GM23338 (cell line): ENCODE measurements around the gene GPR152. TPM values are rescaled to one million over a fixed set of nuclear protein-coding genes. Genes with fewer than 3 reads are reported as not detected.

Experiments
- ATAC-seq: fragments of 200-7000 bp; cut with Tn5 transposase; 3 replicates; pipeline ENCODE4 v1.9.1; 2020
- DNase-seq: peaks from one replicate; pipeline ENCODE4 v3.0.0-alpha.2; 2015; ENCODE audit warnings: low spot score
- H2AFZ ChIP-seq: fragments of 200-600 bp; sonication (generic); 2 replicates; pipeline ENCODE4 v1.8.0; 2016; ENCODE audit warnings: antibody characterized with exemption, mild to moderate bottlenecking, moderate library complexity
- H3F3A ChIP-seq: fragments of 200-600 bp; sonication (generic); replicated peaks from 2 replicates; pipeline ENCODE4 v1.8.0; 2017; ENCODE audit warnings: antibody characterized with exemption, mixed run types, low read depth
- H3K27ac ChIP-seq: fragments of 200-600 bp; sonication (generic); 2 replicates; pipeline ENCODE4 v1.6.1; 2016; ENCODE audit warnings: low read depth
- H3K27me3 ChIP-seq: fragments of 200-600 bp; sonication (generic); 2 replicates; pipeline ENCODE4 v1.8.0; 2016; ENCODE audit warnings: mild to moderate bottlenecking, mixed run types, moderate library complexity; ENCODE audit not compliant: insufficient read depth
- H3K36me3 ChIP-seq: fragments of 200-600 bp; sonication (generic); 2 replicates; pipeline ENCODE4 v1.8.0; 2016; ENCODE audit warnings: mild to moderate bottlenecking; ENCODE audit not compliant: insufficient read depth
- H3K4me1 ChIP-seq: fragments of 200-600 bp; sonication (generic); 2 replicates; pipeline ENCODE4 v1.8.0; 2016; ENCODE audit warnings: mild to moderate bottlenecking, moderate library complexity; ENCODE audit not compliant: insufficient read depth
- H3K4me2 ChIP-seq: fragments of 200-600 bp; sonication (generic); 2 replicates; pipeline ENCODE4 v1.7.1; 2017; ENCODE audit warnings: mixed run types
- H3K4me3 ChIP-seq: fragments of 200-600 bp; sonication (generic); 2 replicates; pipeline ENCODE4 v1.6.1; 2016; ENCODE audit warnings: mixed run types
- H3K79me2 ChIP-seq: fragments of 200-600 bp; sonication (generic); replicated peaks from 2 replicates; pipeline ENCODE4 v1.8.0; 2017; ENCODE audit warnings: mild to moderate bottlenecking; ENCODE audit not compliant: insufficient read depth
- H3K9me2 ChIP-seq: fragments of 200-600 bp; sonication (generic); 2 replicates; pipeline ENCODE4 v1.8.0; 2017; ENCODE audit not compliant: insufficient read depth
- H4K20me1 ChIP-seq: fragments of 200-600 bp; sonication (generic); replicated peaks from 2 replicates; pipeline ENCODE4 v1.8.0; 2017; ENCODE audit warnings: mild to moderate bottlenecking; ENCODE audit not compliant: insufficient read depth
- H3K27ac Mint-ChIP-seq: 2 replicates; pipeline ENCODE4 v1.8.0; 2020; ENCODE audit warnings: inconsistent platforms, mild to moderate bottlenecking, moderate library complexity, mixed read lengths
- H3K27me3 Mint-ChIP-seq: 3 replicates; pipeline ENCODE4 v1.8.0; 2022; ENCODE audit warnings: low read depth, mild to moderate bottlenecking, moderate library complexity, mixed read lengths, inconsistent platforms; ENCODE audit not compliant: insufficient read depth, poor library complexity
- H3K36me3 Mint-ChIP-seq: 3 replicates; pipeline ENCODE4 v1.8.0; 2021; ENCODE audit warnings: low read depth, mild to moderate bottlenecking, inconsistent platforms, moderate library complexity, mixed read lengths
- H3K4me1 Mint-ChIP-seq: 3 replicates; pipeline ENCODE4 v1.8.0; 2020; ENCODE audit warnings: mild to moderate bottlenecking, inconsistent platforms, mixed read lengths
- H3K4me3 Mint-ChIP-seq: 3 replicates; pipeline ENCODE4 v1.8.0; 2021; ENCODE audit warnings: moderate library complexity, mild to moderate bottlenecking, inconsistent platforms, mixed read lengths
- H3K9me3 Mint-ChIP-seq: 3 replicates; pipeline ENCODE4 v1.8.0; 2020; ENCODE audit warnings: moderate library complexity, mild to moderate bottlenecking, inconsistent platforms, mixed read lengths
- CREB1 ChIP-seq: fragments of 250-450 bp; sonication (Bioruptor Pico); IDR thresholded peaks from 2 replicates; pipeline ENCODE4 v1.5.0; 2020; ENCODE audit warnings: low read depth, mild to moderate bottlenecking, moderate library complexity
- ETS1 ChIP-seq: IDR thresholded peaks from 2 replicates; pipeline ENCODE4 v1.6.1; 2016; ENCODE audit warnings: antibody characterized with exemption
- EZH2 ChIP-seq: fragments of 200-600 bp; sonication (generic); IDR thresholded peaks from one replicate; pipeline ENCODE4 v1.8.0; 2017; ENCODE audit warnings: antibody characterized with exemption, mild to moderate bottlenecking, low read depth; ENCODE audit not compliant: unreplicated experiment
- EZH2phosphoT487 ChIP-seq: fragments of 200-600 bp; sonication (generic); IDR thresholded peaks from one replicate; pipeline ENCODE4 v1.8.1; 2018; ENCODE audit warnings: antibody characterized with exemption; ENCODE audit not compliant: unreplicated experiment
- JUNB ChIP-seq: IDR thresholded peaks from one replicate; pipeline ENCODE4 v1.6.1; 2016; ENCODE audit warnings: antibody characterized with exemption; ENCODE audit not compliant: unreplicated experiment
- NANOG ChIP-seq: IDR thresholded peaks from 2 replicates; pipeline ENCODE4 v1.6.1; 2016; ENCODE audit warnings: antibody characterized with exemption, borderline replicate concordance
- POLR2AphosphoS5 ChIP-seq: IDR thresholded peaks from 2 replicates; pipeline ENCODE4 v1.6.1; 2016; ENCODE audit warnings: antibody characterized with exemption, low read depth
- STAT1 ChIP-seq: IDR thresholded peaks from one replicate; pipeline ENCODE4 v1.6.1; 2016; ENCODE audit warnings: antibody characterized with exemption; ENCODE audit not compliant: unreplicated experiment
- ZNF114 ChIP-seq: fragments of 250-450 bp; sonication (Bioruptor Pico); IDR thresholded peaks from 2 replicates; pipeline ENCODE4 v1.5.0; 2020; ENCODE audit warnings: mild to moderate bottlenecking, moderate library complexity
- ZNF331 ChIP-seq: fragments of 250-450 bp; sonication (Bioruptor Pico); IDR thresholded peaks from 2 replicates; pipeline ENCODE4 v1.5.0; 2020; ENCODE audit warnings: low read depth, mild to moderate bottlenecking, moderate library complexity
- polyA plus RNA-seq: library from polyadenylated mRNA; unstranded; fragments of >200 nt; fragmentation: Nextera tagmentation; extraction: Ambion mirVana; gene quantifications from 2 replicates; pipeline ENCODE4 v1.2.1, GENCODE V29; 2016
- total RNA-seq: library from RNA; depleted of rRNA; stranded (reverse); fragments of >200 nt; shearing (Covaris generic); gene quantifications from 2 replicates; pipeline ENCODE4 v1.2.3, GENCODE V29; 2014
- TF ChIP-seq, protein P1 (sequence below): IDR thresholded peaks from one replicate; pipeline ENCODE4 v1.6.1; 2018; ENCODE audit warnings: antibody characterized with exemption; ENCODE audit not compliant: unreplicated experiment
- TF ChIP-seq, protein P2 (sequence below): fragments of 250-450 bp; sonication (Bioruptor Pico); IDR thresholded peaks from 2 replicates; pipeline ENCODE4 v1.5.0; 2020; ENCODE audit warnings: mild to moderate bottlenecking, moderate library complexity

Gene GPR152
- total and polyA plus RNA-seq, 2 experiments from 2014 or later: not detected

DNA sequence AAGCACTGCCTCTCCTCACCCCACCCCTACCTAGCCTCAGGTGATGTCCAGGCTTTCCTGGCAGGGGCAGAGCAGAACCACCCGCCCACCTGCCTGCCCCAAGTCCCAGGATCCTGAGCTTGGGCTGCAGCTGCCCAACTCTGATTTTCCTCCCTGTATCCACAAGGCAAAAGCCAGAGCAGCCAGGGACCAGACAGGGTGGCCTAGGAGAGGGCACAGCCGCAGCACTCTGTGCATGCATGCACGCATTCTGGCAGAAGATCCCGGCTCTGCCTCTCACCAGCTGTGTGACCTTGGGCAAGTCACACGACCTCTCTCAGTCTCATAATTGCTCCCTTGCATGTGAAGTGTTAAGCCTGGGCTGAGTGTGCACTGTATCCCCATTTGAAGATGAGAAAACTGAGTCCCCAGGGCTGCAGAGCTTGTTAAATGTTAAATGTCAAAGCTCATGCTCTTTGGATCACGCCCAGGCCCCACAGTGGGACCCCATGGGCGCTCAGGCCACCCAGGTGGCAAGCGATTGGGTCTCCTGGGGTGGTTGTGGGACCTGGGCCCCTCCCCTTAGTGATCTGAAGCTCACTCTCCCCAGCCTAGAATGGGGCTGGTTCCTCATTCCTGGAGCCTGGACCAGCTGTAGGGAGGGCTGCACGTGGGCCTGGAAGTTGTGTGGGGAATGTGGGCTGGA lies 39.9 kb downstream of the GPR152 start:
- Mint-ChIP-seq H3K36me3 (no peaks in the 10 kb centered on the region), H3K27ac (no peak overlapping the region), H3K9me3 (no peaks in the 10 kb centered on the region), H3K27me3 (peaks cover 33% of the 10 kb centered on the region), H3K4me1 (peaks cover 29% of the 10 kb centered on the region), H3K4me3 (no peak overlapping the region)
- TF ChIP-seq CREB1 (no peak), ZNF331 (no peak)
- no peaks in the 10 kb centered on the region for H3K36me3 ChIP-seq
- no peaks in the 10 kb centered on the region for H3K79me2 ChIP-seq
- peaks cover 11% of the 10 kb centered on the region; the same call in 1 of the 2 replicates for H3K27me3 ChIP-seq
- ATAC-seq (no peak), DNase-seq (no peak)
- H3K4me1 ChIP-seq: peaks cover 15% of the 10 kb centered on the region; the same call in 1 of the 2 replicates
- H2AFZ ChIP-seq: no peak overlapping the region
- no peaks in the 10 kb centered on the region for H3K9me2 ChIP-seq
- H3K27ac ChIP-seq: no peak overlapping the region
- H4K20me1 ChIP-seq: no peaks in the 10 kb centered on the region
- no peak overlapping the region for H3K4me2 ChIP-seq
- no peaks in the 10 kb centered on the region for H3F3A ChIP-seq
- no peak overlapping the region for H3K4me3 ChIP-seq

GRCh38 chr11:67411785-67412152 lies 40.8 kb downstream of the GPR152 start:
- no peak overlapping the region for H3K4me2 ChIP-seq
- TF ChIP-seq JUNB (no peak), STAT1 (no peak), EZH2 (no peak), ETS1 (no peak), CREB1 (no peak), POLR2AphosphoS5 (no peak), ZNF331 (no peak), ZNF114 (CRISPR knock-in tag) (no peak), EZH2phosphoT487 (no peak), NANOG (no peak)
- TF ChIP-seq, protein P1, sequence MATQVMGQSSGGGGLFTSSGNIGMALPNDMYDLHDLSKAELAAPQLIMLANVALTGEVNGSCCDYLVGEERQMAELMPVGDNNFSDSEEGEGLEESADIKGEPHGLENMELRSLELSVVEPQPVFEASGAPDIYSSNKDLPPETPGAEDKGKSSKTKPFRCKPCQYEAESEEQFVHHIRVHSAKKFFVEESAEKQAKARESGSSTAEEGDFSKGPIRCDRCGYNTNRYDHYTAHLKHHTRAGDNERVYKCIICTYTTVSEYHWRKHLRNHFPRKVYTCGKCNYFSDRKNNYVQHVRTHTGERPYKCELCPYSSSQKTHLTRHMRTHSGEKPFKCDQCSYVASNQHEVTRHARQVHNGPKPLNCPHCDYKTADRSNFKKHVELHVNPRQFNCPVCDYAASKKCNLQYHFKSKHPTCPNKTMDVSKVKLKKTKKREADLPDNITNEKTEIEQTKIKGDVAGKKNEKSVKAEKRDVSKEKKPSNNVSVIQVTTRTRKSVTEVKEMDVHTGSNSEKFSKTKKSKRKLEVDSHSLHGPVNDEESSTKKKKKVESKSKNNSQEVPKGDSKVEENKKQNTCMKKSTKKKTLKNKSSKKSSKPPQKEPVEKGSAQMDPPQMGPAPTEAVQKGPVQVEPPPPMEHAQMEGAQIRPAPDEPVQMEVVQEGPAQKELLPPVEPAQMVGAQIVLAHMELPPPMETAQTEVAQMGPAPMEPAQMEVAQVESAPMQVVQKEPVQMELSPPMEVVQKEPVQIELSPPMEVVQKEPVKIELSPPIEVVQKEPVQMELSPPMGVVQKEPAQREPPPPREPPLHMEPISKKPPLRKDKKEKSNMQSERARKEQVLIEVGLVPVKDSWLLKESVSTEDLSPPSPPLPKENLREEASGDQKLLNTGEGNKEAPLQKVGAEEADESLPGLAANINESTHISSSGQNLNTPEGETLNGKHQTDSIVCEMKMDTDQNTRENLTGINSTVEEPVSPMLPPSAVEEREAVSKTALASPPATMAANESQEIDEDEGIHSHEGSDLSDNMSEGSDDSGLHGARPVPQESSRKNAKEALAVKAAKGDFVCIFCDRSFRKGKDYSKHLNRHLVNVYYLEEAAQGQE: no peak
- TF ChIP-seq, protein P2, sequence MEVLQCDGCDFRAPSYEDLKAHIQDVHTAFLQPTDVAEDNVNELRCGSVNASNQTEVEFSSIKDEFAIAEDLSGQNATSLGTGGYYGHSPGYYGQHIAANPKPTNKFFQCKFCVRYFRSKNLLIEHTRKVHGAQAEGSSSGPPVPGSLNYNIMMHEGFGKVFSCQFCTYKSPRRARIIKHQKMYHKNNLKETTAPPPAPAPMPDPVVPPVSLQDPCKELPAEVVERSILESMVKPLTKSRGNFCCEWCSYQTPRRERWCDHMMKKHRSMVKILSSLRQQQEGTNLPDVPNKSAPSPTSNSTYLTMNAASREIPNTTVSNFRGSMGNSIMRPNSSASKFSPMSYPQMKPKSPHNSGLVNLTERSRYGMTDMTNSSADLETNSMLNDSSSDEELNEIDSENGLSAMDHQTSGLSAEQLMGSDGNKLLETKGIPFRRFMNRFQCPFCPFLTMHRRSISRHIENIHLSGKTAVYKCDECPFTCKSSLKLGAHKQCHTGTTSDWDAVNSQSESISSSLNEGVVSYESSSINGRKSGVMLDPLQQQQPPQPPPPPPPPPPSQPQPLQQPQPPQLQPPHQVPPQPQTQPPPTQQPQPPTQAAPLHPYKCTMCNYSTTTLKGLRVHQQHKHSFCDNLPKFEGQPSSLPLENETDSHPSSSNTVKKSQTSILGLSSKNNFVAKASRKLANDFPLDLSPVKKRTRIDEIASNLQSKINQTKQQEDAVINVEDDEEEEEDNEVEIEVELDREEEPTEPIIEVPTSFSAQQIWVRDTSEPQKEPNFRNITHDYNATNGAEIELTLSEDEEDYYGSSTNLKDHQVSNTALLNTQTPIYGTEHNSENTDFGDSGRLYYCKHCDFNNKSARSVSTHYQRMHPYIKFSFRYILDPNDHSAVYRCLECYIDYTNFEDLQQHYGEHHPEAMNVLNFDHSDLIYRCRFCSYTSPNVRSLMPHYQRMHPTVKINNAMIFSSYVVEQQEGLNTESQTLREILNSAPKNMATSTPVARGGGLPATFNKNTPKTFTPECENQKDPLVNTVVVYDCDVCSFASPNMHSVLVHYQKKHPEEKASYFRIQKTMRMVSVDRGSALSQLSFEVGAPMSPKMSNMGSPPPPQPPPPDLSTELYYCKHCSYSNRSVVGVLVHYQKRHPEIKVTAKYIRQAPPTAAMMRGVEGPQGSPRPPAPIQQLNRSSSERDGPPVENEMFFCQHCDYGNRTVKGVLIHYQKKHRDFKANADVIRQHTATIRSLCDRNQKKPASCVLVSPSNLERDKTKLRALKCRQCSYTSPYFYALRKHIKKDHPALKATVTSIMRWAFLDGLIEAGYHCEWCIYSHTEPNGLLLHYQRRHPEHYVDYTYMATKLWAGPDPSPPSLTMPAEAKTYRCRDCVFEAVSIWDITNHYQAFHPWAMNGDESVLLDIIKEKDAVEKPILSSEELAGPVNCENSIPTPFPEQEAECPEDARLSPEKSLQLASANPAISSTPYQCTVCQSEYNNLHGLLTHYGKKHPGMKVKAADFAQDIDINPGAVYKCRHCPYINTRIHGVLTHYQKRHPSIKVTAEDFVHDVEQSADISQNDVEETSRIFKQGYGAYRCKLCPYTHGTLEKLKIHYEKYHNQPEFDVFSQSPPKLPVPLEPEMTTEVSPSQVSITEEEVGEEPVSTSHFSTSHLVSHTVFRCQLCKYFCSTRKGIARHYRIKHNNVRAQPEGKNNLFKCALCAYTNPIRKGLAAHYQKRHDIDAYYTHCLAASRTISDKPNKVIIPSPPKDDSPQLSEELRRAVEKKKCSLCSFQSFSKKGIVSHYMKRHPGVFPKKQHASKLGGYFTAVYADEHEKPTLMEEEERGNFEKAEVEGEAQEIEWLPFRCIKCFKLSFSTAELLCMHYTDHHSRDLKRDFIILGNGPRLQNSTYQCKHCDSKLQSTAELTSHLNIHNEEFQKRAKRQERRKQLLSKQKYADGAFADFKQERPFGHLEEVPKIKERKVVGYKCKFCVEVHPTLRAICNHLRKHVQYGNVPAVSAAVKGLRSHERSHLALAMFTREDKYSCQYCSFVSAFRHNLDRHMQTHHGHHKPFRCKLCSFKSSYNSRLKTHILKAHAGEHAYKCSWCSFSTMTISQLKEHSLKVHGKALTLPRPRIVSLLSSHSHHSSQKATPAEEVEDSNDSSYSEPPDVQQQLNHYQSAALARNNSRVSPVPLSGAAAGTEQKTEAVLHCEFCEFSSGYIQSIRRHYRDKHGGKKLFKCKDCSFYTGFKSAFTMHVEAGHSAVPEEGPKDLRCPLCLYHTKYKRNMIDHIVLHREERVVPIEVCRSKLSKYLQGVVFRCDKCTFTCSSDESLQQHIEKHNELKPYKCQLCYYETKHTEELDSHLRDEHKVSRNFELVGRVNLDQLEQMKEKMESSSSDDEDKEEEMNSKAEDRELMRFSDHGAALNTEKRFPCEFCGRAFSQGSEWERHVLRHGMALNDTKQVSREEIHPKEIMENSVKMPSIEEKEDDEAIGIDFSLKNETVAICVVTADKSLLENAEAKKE (CRISPR knock-in tag): no peak

More at GRCh38 chr11:67411785-67412152, 40.8 kb downstream of the GPR152 start:
- DNase-seq (no peak), ATAC-seq (no peak)
- Histone ChIP-seq H3K4me1 (peaks cover 12% of the 10 kb centered on the region; the same call in 1 of the 2 replicates), H3K27ac (no peak overlapping the region), H4K20me1 (no peaks in the 10 kb centered on the region), H3K4me3 (no peak overlapping the region), H3K79me2 (no peaks in the 10 kb centered on the region), H2AFZ (no peak overlapping the region), H3K9me2 (no peaks in the 10 kb centered on the region), H3K36me3 (no peaks in the 10 kb centered on the region), H3F3A (no peaks in the 10 kb centered on the region), H3K27me3 (peaks cover 11% of the 10 kb centered on the region; the same call in 1 of the 2 replicates)
- Mint-ChIP-seq H3K4me1 (peaks cover 30% of the 10 kb centered on the region), H3K4me3 (no peak overlapping the region), H3K27me3 (peaks cover 35% of the 10 kb centered on the region), H3K27ac (no peak overlapping the region), H3K9me3 (no peaks in the 10 kb centered on the region), H3K36me3 (no peaks in the 10 kb centered on the region)
